SK-N-SH treated with all-trans-retinoic acid at 6 μM for 48 hours (cell line): ENCODE measurements around the gene SIK3.

Experiments used
- BACH2 ChIP-seq: fragments of 250-450 bp; sonication (Bioruptor Pico); IDR thresholded peaks from 2 replicates; pipeline ENCODE4 v1.9.0; 2021; ENCODE audit warnings: mild to moderate bottlenecking, borderline replicate concordance
- ESRRG ChIP-seq: fragments of 250-450 bp; sonication (Bioruptor Pico); IDR thresholded peaks from 2 replicates; pipeline ENCODE4 v1.6.1; 2021; ENCODE audit warnings: mild to moderate bottlenecking
- GLIS3 ChIP-seq: fragments of 250-450 bp; sonication (Bioruptor Pico); IDR thresholded peaks from 2 replicates; pipeline ENCODE4 v1.5.0; 2020; ENCODE audit warnings: mild to moderate bottlenecking, moderate library complexity
- PATZ1 ChIP-seq: fragments of 250-450 bp; sonication (Bioruptor Pico); IDR thresholded peaks from 2 replicates; pipeline ENCODE4 v1.8.0; 2020; ENCODE audit warnings: mild to moderate bottlenecking, moderate library complexity, borderline replicate concordance
- PPARA ChIP-seq: fragments of 250-450 bp; sonication (Bioruptor Pico); IDR thresholded peaks from 2 replicates; pipeline ENCODE4 v1.5.0; 2020; ENCODE audit warnings: mild to moderate bottlenecking, borderline replicate concordance
- SNAI2 ChIP-seq: fragments of 250-450 bp; sonication (Bioruptor Pico); IDR thresholded peaks from 2 replicates; pipeline ENCODE4 v1.5.0; 2020; ENCODE audit warnings: mild to moderate bottlenecking, moderate library complexity
- ZFP3 ChIP-seq: fragments of 250-450 bp; sonication (Bioruptor Pico); IDR thresholded peaks from 2 replicates; pipeline ENCODE4 v1.5.0; 2020; ENCODE audit warnings: mild to moderate bottlenecking, moderate library complexity
- ZFP30 ChIP-seq: fragments of 450-650 bp; formaldehyde crosslinking; IDR thresholded peaks from 2 replicates; pipeline ENCODE4 v1.5.0; 2022; ENCODE audit warnings: mild to moderate bottlenecking, moderate library complexity
- ZNF565 ChIP-seq: fragments of 450-650 bp; formaldehyde crosslinking; conservative IDR thresholded peaks from 2 replicates; pipeline ENCODE4 v1.5.0; 2020; ENCODE audit warnings: low read depth, mild to moderate bottlenecking, moderate library complexity

- TF ChIP-seq ZFP3 = no peak
- TF ChIP-seq PATZ1 (CRISPR knock-in tag) = no peak
- no peak for TF ChIP-seq GLIS3 (CRISPR knock-in tag)
- TF ChIP-seq BACH2 (CRISPR knock-in tag) = no peak
- TF ChIP-seq ZNF565 (CRISPR knock-in tag) = no peak
- no peak for TF ChIP-seq ESRRG
- TF ChIP-seq ZFP30 (CRISPR knock-in tag) = no peak
- no peak for TF ChIP-seq PPARA (CRISPR knock-in tag)
- TF ChIP-seq SNAI2 (CRISPR knock-in tag) = no peak
Measured at GRCh38 chr11:116827461-116827860, 270.8 kb downstream of the SIK3 start.
